Measurements from ENCODE around the gene CIAO1. TPM values are rescaled to one million over a fixed set of nuclear protein-coding genes. Genes with fewer than 3 reads are reported as not detected.

The CIAO1 gene
- total and polyA plus RNA-seq, 4 donors: 43.0 to 80.4 (median 47.0) TPM

GRCh38 chr2:96241900-96242611 is 24.0 kb upstream of the CIAO1 start:
- peak overlapping the region; percentile 68 to 78 for H3K27ac ChIP-seq (ENCODE audit: low read depth in 1 of 2, low read length in 2 of 2)
- 77% methylated on average over 5 of the region's 5 CpGs for WGBS
- TF ChIP-seq FOXA1 (IDR thresholded peaks at IDR 0.05) (no peak), GABPA (IDR thresholded peaks at IDR 0.05 in 1 of 2, conservative IDR thresholded peaks at IDR 0.05 in 1 of 2) (peak; percentile 36 to 54), TAF1 (conservative IDR thresholded peaks at IDR 0.05) (no peak), REST (IDR thresholded peaks at IDR 0.05) (no peak)
- no peak for DNase-seq (ENCODE audit: low spot score)
- H3K9me3 ChIP-seq (ENCODE audit: control insufficient read depth in 4 of 4, low read length in 3 of 4): no peaks in the 10 kb centered on the region
- no peaks in the 10 kb centered on the region for H3K27me3 ChIP-seq (ENCODE audit: control insufficient read depth in 4 of 4, insufficient read depth in 4 of 4, low read length in 3 of 4)
- H3K9ac ChIP-seq (ENCODE audit: low read depth in 1 of 2, low read length in 2 of 2): peak overlapping the region in 1 of 2 donors; percentile 43
- peaks cover 0 to 2% (median 0%) of the 10 kb centered on the region in 4 donors for H3K4me1 ChIP-seq (ENCODE audit: control insufficient read depth in 4 of 4, insufficient read depth in 4 of 4, low read length in 3 of 4)
- H3K36me3 ChIP-seq (ENCODE audit: control insufficient read depth in 4 of 4, insufficient read depth in 3 of 4, low read depth in 1 of 4, low read length in 3 of 4): no peaks in the 10 kb centered on the region
- no peak overlapping the region for H3K4me3 ChIP-seq (ENCODE audit: low read depth in 1 of 3, low read length in 3 of 3)

DNA sequence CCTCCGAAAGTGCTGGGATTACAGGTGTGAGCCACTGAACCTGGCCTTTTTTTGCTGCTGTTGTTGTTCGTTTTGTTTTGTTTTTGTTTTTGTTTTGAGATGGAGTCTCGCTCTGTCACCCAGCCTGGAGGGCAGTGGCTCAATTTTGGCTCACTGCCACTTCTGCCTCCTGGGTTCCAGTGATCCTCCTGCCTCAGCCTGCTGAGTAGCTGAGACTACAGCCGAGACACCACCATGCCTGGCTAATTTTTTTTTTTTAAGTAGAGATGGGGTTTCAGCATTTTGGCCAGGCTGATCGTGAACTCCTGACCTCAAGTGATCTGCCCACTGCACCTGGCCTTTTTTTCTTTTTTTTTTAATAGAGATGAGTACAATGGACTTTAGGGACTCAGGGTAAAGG is 22.2 kb upstream of the CIAO1 start:
- 93% methylated on average over 5 of the region's 5 CpGs for WGBS
- no peaks in the 10 kb centered on the region for H3K36me3 ChIP-seq (ENCODE audit: control insufficient read depth in 4 of 4, insufficient read depth in 3 of 4, low read depth in 1 of 4, low read length in 3 of 4)
- no peak overlapping the region for H3K27ac ChIP-seq (ENCODE audit: low read depth in 1 of 2, low read length in 2 of 2)
- no peaks in the 10 kb centered on the region for H3K27me3 ChIP-seq (ENCODE audit: control insufficient read depth in 4 of 4, insufficient read depth in 4 of 4, low read length in 3 of 4)
- H3K9ac ChIP-seq (ENCODE audit: low read depth in 1 of 2, low read length in 2 of 2): no peak overlapping the region
- H3K4me1 ChIP-seq (ENCODE audit: control insufficient read depth in 4 of 4, insufficient read depth in 4 of 4, low read length in 3 of 4): peaks cover 0 to 6% (median 3%) of the 10 kb centered on the region in 4 donors
- no peak for TF ChIP-seq HNF4G (IDR thresholded peaks at IDR 0.05)
- no peak for TF ChIP-seq ATF3 (IDR thresholded peaks at IDR 0.05)
- no peak for TF ChIP-seq EGR1 (IDR thresholded peaks at IDR 0.05; ENCODE audit: low read depth in 2 of 2)
- TF ChIP-seq JUND (IDR thresholded peaks at IDR 0.05): no peak
- TF ChIP-seq, protein P1, sequence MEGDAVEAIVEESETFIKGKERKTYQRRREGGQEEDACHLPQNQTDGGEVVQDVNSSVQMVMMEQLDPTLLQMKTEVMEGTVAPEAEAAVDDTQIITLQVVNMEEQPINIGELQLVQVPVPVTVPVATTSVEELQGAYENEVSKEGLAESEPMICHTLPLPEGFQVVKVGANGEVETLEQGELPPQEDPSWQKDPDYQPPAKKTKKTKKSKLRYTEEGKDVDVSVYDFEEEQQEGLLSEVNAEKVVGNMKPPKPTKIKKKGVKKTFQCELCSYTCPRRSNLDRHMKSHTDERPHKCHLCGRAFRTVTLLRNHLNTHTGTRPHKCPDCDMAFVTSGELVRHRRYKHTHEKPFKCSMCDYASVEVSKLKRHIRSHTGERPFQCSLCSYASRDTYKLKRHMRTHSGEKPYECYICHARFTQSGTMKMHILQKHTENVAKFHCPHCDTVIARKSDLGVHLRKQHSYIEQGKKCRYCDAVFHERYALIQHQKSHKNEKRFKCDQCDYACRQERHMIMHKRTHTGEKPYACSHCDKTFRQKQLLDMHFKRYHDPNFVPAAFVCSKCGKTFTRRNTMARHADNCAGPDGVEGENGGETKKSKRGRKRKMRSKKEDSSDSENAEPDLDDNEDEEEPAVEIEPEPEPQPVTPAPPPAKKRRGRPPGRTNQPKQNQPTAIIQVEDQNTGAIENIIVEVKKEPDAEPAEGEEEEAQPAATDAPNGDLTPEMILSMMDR (IDR thresholded peaks at IDR 0.05; ENCODE audit: low read depth, low read length, missing input control): no peak
- no peak for TF ChIP-seq SP1 (IDR thresholded peaks at IDR 0.05)
- TF ChIP-seq, protein P2, sequence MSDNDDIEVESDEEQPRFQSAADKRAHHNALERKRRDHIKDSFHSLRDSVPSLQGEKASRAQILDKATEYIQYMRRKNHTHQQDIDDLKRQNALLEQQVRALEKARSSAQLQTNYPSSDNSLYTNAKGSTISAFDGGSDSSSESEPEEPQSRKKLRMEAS (IDR thresholded peaks at IDR 0.05): no peak
- TF ChIP-seq FOXA2 (IDR thresholded peaks at IDR 0.05): no peak
- TF ChIP-seq REST (IDR thresholded peaks at IDR 0.05): no peak
- TF ChIP-seq HNF4A (conservative IDR thresholded peaks at IDR 0.05): no peak
- no peak for TF ChIP-seq ZBTB33 (IDR thresholded peaks at IDR 0.05)
- no peak for TF ChIP-seq RXRA (IDR thresholded peaks at IDR 0.05)
- no peak for TF ChIP-seq NR2F2 (IDR thresholded peaks at IDR 0.05)
- TF ChIP-seq FOXA1 (IDR thresholded peaks at IDR 0.05): no peak
- TF ChIP-seq TAF1 (conservative IDR thresholded peaks at IDR 0.05): no peak
- no peak for TF ChIP-seq YY1 (IDR thresholded peaks at IDR 0.05)
- no peak overlapping the region for H3K4me3 ChIP-seq (ENCODE audit: low read depth in 1 of 3, low read length in 3 of 3)
- no peak for DNase-seq (ENCODE audit: low spot score)
- no peaks in the 10 kb centered on the region for H3K9me3 ChIP-seq (ENCODE audit: control insufficient read depth in 4 of 4, low read length in 3 of 4)

Measured in liver (tissue), 9 donors.